MCF 10A (cell line): ENCODE measurements around the gene ARHGAP25. TPM values are rescaled to one million over a fixed set of nuclear protein-coding genes. Genes with fewer than 3 reads are reported as not detected.

Source experiments
- BruUV-seq: library from RNA; stranded (reverse); fragments of 400-500 nt; replicated peaks from 2 replicates; lab custom pipeline; 2021; lab: Mats Ljungman, UMichigan
- CTCF ChIA-PET: fragments of 300-600 bp; sonication (Branson Sonifier 250); formaldehyde crosslinking; extraction: SDS; loops from one replicate; lab custom pipeline; 2021; ENCODE audit warnings: antibody characterized with exemption, inconsistent platforms; lab: Yijun Ruan, JAX
- POLR2A ChIA-PET: fragments of 300-600, 350-650 bp; sonication (Branson Sonifier 250); formaldehyde crosslinking; extraction: SDS; loops from one replicate; lab custom pipeline; 2020; ENCODE audit warnings: antibody characterized with exemption, inconsistent platforms; lab: Yijun Ruan, JAX
- DNase-seq: peaks from one replicate; pipeline ENCODE4 v3.0.0-alpha.2; 2018; ENCODE audit not compliant: unreplicated experiment
- H3K27ac Mint-ChIP-seq: one replicate; pipeline ENCODE4 v1.8.0; 2022; ENCODE audit warnings: mild to moderate bottlenecking, low read depth, mixed read lengths; ENCODE audit not compliant: unreplicated experiment
- H3K27me3 Mint-ChIP-seq: one replicate; pipeline ENCODE4 v1.8.0; 2022; ENCODE audit warnings: mixed read lengths; ENCODE audit not compliant: insufficient read depth, unreplicated experiment
- H3K36me3 Mint-ChIP-seq: one replicate; pipeline ENCODE4 v1.8.0; 2022; ENCODE audit warnings: mild to moderate bottlenecking, moderate library complexity, mixed read lengths; ENCODE audit not compliant: insufficient read depth, unreplicated experiment
- H3K4me1 Mint-ChIP-seq: one replicate; pipeline ENCODE4 v1.8.0; 2022; ENCODE audit warnings: mixed read lengths; ENCODE audit not compliant: insufficient read depth, unreplicated experiment
- H3K4me3 Mint-ChIP-seq: one replicate; pipeline ENCODE4 v1.8.0; 2022; ENCODE audit warnings: mild to moderate bottlenecking, moderate library complexity, mixed read lengths; ENCODE audit not compliant: unreplicated experiment
- H3K9me3 Mint-ChIP-seq: one replicate; pipeline ENCODE4 v1.8.0; 2022; ENCODE audit warnings: mixed read lengths; ENCODE audit not compliant: unreplicated experiment
- intact Hi-C: fragments of 100-400 bp; cut with micrococcal nuclease; formaldehyde crosslinking; loops from 2 replicates; pipeline ENCODE4 v1.14.1; 2022
- total RNA-seq: library from RNA; stranded (reverse); gene quantifications from 2 replicates; pipeline ENCODE4 v1.2.3, GENCODE V29; 2022
- TF ChIP-seq, protein P1 (sequence below): fragments of 200-600 bp; IDR thresholded peaks from one replicate; pipeline ENCODE4 v1.8.0; 2022; ENCODE audit warnings: antibody characterized with exemption, mild to moderate bottlenecking; ENCODE audit not compliant: unreplicated experiment

The ARHGAP25 gene
- total RNA-seq, 1 experiment from 2014 or later, result 0.93 TPM

DNA sequence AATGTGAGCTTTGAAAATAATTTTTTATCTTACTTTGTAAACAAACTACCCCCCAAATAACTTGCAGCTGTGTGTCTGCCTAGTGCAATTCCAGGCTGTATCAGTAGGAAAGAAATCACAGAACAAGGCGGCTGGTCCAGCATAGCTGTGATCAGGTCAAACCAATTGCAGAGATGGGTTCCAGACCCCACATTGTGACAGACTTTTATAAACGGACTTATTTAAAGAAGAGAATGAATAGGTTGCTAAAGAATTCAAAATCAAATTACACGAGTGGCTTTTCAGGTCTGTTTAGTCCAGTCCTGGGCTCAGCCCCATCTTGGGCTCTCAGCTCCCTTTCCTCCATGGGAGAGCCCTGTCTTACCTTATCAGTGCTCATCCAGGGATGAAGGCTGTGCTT, 125.5 kb downstream of the ARHGAP25 start:
- CTCF ChIA-PET, result interaction anchor here (0.9 to 1.2 kb wide), 2 partner anchors 65 to 83 kb away, joined by 3 to 4 read pairs; no protein-coding TSS in a partner anchor
- no peaks in the 10 kb centered on the region for H3K4me1 Mint-ChIP-seq
- H3K9me3 Mint-ChIP-seq, result no peaks in the 10 kb centered on the region
- no peak for DNase-seq
- no peak overlapping the region for H3K27ac Mint-ChIP-seq
- TF ChIP-seq, protein P1, sequence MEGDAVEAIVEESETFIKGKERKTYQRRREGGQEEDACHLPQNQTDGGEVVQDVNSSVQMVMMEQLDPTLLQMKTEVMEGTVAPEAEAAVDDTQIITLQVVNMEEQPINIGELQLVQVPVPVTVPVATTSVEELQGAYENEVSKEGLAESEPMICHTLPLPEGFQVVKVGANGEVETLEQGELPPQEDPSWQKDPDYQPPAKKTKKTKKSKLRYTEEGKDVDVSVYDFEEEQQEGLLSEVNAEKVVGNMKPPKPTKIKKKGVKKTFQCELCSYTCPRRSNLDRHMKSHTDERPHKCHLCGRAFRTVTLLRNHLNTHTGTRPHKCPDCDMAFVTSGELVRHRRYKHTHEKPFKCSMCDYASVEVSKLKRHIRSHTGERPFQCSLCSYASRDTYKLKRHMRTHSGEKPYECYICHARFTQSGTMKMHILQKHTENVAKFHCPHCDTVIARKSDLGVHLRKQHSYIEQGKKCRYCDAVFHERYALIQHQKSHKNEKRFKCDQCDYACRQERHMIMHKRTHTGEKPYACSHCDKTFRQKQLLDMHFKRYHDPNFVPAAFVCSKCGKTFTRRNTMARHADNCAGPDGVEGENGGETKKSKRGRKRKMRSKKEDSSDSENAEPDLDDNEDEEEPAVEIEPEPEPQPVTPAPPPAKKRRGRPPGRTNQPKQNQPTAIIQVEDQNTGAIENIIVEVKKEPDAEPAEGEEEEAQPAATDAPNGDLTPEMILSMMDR, result no peak
- peaks cover 21% of the 10 kb centered on the region for H3K27me3 Mint-ChIP-seq
- no TSS peak for BruUV-seq
- POLR2A ChIA-PET, result interaction anchor here (0.6 to 2.2 kb wide), 2 partner anchors 17 to 62 kb away, joined by 3 to 4 read pairs; no protein-coding TSS in a partner anchor
- intact Hi-C loops, result no loop called here
- H3K4me3 Mint-ChIP-seq, result no peak overlapping the region
- no peaks in the 10 kb centered on the region for H3K36me3 Mint-ChIP-seq

DNA sequence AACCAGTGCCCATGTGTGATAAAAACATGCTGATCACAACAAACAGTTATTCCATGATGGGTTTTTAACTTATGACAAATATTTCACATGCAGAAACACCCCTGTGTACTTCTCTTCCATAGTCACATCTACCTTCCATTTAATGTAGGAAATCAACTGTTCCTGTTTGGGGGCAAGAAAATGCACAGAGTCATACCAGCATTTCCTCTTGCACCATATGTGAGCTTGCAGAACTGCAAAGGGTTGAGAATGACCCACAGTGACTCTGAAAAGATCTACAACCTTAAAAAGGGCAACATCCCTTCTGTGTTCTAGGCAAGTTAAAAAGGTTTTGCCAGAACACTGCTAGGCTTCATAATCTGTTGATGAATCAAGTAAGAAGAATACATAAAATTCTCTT, 126.7 kb downstream of the ARHGAP25 start:
- TF ChIP-seq, protein P1, result no peak
- no peaks in the 10 kb centered on the region for H3K4me1 Mint-ChIP-seq
- CTCF ChIA-PET, result interaction anchor here (0.6 kb wide), 1 partner anchor 20 kb away, joined by 3 read pairs; no protein-coding TSS in a partner anchor

DNA sequence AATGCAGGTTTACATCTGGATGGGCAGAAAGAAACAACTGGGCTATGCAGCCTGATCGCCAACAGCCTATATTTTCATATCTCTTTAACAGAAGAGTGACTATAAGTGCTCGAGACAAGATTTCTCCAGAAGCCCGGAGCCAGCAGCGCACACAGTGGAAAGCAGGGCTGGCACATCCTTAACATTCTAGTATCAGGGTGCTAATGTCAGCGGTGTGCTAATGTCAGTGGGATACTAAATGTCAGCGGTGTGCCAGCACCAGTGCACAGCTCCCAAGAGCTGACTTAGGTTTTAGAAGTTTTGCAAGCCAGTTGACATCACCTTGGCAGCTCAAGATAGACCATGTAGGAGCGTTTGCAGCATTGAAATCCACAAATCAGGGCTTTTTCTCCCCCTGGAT, 128.3 kb downstream of the ARHGAP25 start:
- Mint-ChIP-seq H3K27me3 (peaks cover 9% of the 10 kb centered on the region), H3K36me3 (no peaks in the 10 kb centered on the region), H3K27ac (no peak overlapping the region), H3K4me1 (no peaks in the 10 kb centered on the region), H3K4me3 (no peak overlapping the region), H3K9me3 (no peaks in the 10 kb centered on the region)
- DNase-seq, result no peak
- POLR2A ChIA-PET, result no interaction called here
- TF ChIP-seq, protein P1, result no peak
- no TSS peak for BruUV-seq
- CTCF ChIA-PET, result interaction anchor here (0.9 kb wide), 1 partner anchor 47 kb away, joined by 3 read pairs; no protein-coding TSS in a partner anchor
- intact Hi-C loops, result no loop called here

More for the DNA sequence above, 126.7 kb downstream of the ARHGAP25 start:
- no peak for DNase-seq
- Mint-ChIP-seq H3K27me3 (peaks cover 21% of the 10 kb centered on the region), H3K36me3 (no peaks in the 10 kb centered on the region), H3K27ac (no peak overlapping the region), H3K9me3 (no peaks in the 10 kb centered on the region), H3K4me3 (no peak overlapping the region)
- intact Hi-C loops, result no loop called here
- POLR2A ChIA-PET, result interaction anchor here (2.2 kb wide), 1 partner anchor 15 kb away, joined by 4 read pairs; no protein-coding TSS in a partner anchor
- no TSS peak for BruUV-seq

DNA sequence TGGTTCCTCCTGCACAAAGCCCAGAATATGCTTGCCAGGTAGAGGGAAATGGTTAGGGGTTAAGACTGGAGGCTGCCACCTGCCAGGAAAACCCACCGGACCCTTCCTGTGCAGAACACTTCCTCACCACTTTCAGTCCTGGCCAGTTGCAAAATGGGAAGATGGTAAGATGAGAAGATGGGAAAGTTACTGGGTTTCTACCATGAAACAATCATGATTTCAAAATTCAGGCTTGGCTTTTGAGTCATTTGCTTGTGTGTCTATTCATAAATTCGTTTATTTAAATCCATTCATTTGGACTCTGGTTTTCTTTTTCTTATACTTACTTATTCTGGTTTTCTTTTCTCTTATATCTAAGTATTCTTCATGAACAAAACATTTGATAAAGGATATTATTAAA, 129.4 kb downstream of the ARHGAP25 start:
- no peak for DNase-seq
- ChIA-PET POLR2A (no interaction called here), CTCF (interaction anchor here (0.9 kb wide), 1 partner anchor 46 kb away, joined by 3 read pairs; no protein-coding TSS in a partner anchor)
- no TSS peak for BruUV-seq
- no peak overlapping the region for H3K27ac Mint-ChIP-seq
- no peaks in the 10 kb centered on the region for H3K27me3 Mint-ChIP-seq
- intact Hi-C loops, result no loop called here
- no peak overlapping the region for H3K4me3 Mint-ChIP-seq
- H3K4me1 Mint-ChIP-seq, result no peaks in the 10 kb centered on the region
- no peaks in the 10 kb centered on the region for H3K9me3 Mint-ChIP-seq
- TF ChIP-seq, protein P1, result no peak
- H3K36me3 Mint-ChIP-seq, result peaks cover 6% of the 10 kb centered on the region
